BLaER1 treated with 17β-estradiol and CSF1 and Interleukin-3, amounts not matched to agents 10 nM and 100 nM (cell line): ENCODE data around the gene OR8D1.
A peak's percentile ranks its signal among the peaks of the same experiment; 100 is the strongest.

Source experiments
- H3K27ac ChIP-seq, 11 experiments: shearing (Covaris generic); formaldehyde crosslinking; 2 replicates each; pipeline ENCODE4 v1.8.1; 2022
- H3K27me3 ChIP-seq, 11 experiments: shearing (Covaris generic); formaldehyde crosslinking; 2 replicates each; pipeline ENCODE4 v1.8.1; 2022
- H3K36me3 ChIP-seq, 11 experiments: shearing (Covaris generic); formaldehyde crosslinking; 2 replicates each; pipeline ENCODE4 v1.8.1; 2022
- H3K4me1 ChIP-seq, 10 experiments: shearing (Covaris generic); formaldehyde crosslinking; 2 replicates each; pipeline ENCODE4 v1.8.1; 2022
- H3K4me2 ChIP-seq, 11 experiments: shearing (Covaris generic); formaldehyde crosslinking; 2 replicates each; pipeline ENCODE4 v1.8.1; 2022
- H3K4me3 ChIP-seq, 10 experiments: shearing (Covaris generic); formaldehyde crosslinking; 2 replicates each; pipeline ENCODE4 v1.8.1; 2022
- H3K9ac ChIP-seq, 11 experiments: shearing (Covaris generic); formaldehyde crosslinking; 2 replicates each; pipeline ENCODE4 v1.8.1; 2022
- H3K9me3 ChIP-seq, 11 experiments: shearing (Covaris generic); formaldehyde crosslinking; replicated peaks in 1 of 11; 2 replicates each; pipeline ENCODE4 v1.8.1; 2022
- H4K20me1 ChIP-seq, 11 experiments: shearing (Covaris generic); formaldehyde crosslinking; 2 replicates each; pipeline ENCODE4 v1.8.1; 2022
- Cebpa-rat ChIP-seq, 11 experiments: shearing (Covaris generic); IDR thresholded peaks; 2 replicates each; pipeline ENCODE4 v1.8.1; 2022

Gene OR8D1

GRCh38 chr11:124313849-124314248 is at the start of gene OR8D1:
Gene OR8D1 (minus strand): TSS chr11:124313949. CDS start chr11:124310766, 3,183 bp downstream.
- Histone ChIP-seq H3K9me3 (no peaks in the 10 kb centered on the region), H4K20me1 (no peaks in the 10 kb centered on the region), H3K4me3 (no peak within 1 kb of the TSS), H3K4me1 (peaks cover 0 to 6% (median 0%) of the 10 kb centered on the region in 10 experiments; a peak in 4 of 20 replicates), H3K4me2 (peak within 1 kb of the TSS in 2 of 11 experiments; percentile 15 to 62; a peak in 3 of 22 replicates), H3K27ac (no peak within 1 kb of the TSS), H3K9ac (no peak within 1 kb of the TSS), H3K36me3 (no peaks in the 10 kb centered on the region), H3K27me3 (no peaks in the 10 kb centered on the region)
- TF ChIP-seq Cebpa-rat (IDR thresholded peaks at IDR 0.05) = no peak

GRCh38 chr11:124359566-124359965 is 45.8 kb upstream of the OR8D1 start:
- no peak overlapping the region for H3K27ac ChIP-seq
- no peaks in the 10 kb centered on the region for H3K27me3 ChIP-seq
- H3K4me2 ChIP-seq = peak overlapping the region in 7 of 11 experiments; percentile 6 to 64 (median 20); a peak in 7 of 22 replicates

GRCh38 chr11:124346311-124346955 is 32.7 kb upstream of the OR8D1 start:
- Histone ChIP-seq H3K9ac (no peak overlapping the region), H3K27me3 (no peaks in the 10 kb centered on the region), H3K4me3 (no peak overlapping the region), H3K4me1 (peaks cover 0 to 10% (median 0%) of the 10 kb centered on the region in 10 experiments; a peak in 1 of 20 replicates), H3K9me3 (peaks cover 14 to 29% (median 16%) of the 10 kb centered on the region in 11 experiments), H3K36me3 (no peaks in the 10 kb centered on the region; a peak in 1 of 22 replicates), H3K4me2 (peak overlapping the region in 2 of 11 experiments; percentile 9 to 19; a peak in 1 of 22 replicates), H4K20me1 (no peaks in the 10 kb centered on the region), H3K27ac (no peak overlapping the region)
- no peak for TF ChIP-seq Cebpa-rat (IDR thresholded peaks at IDR 0.05)

More at GRCh38 chr11:124359566-124359965, 45.8 kb upstream of the OR8D1 start:
- no peaks in the 10 kb centered on the region for H4K20me1 ChIP-seq
- no peaks in the 10 kb centered on the region for H3K36me3 ChIP-seq
- no peak overlapping the region for H3K9ac ChIP-seq
- H3K4me1 ChIP-seq = peaks cover 0 to 15% (median 2%) of the 10 kb centered on the region in 10 experiments; a peak in 6 of 20 replicates
- H3K9me3 ChIP-seq = no peaks in the 10 kb centered on the region
- TF ChIP-seq Cebpa-rat (IDR thresholded peaks at IDR 0.05) = no peak
- no peak overlapping the region for H3K4me3 ChIP-seq

- no peak for TF ChIP-seq Cebpa-rat (IDR thresholded peaks at IDR 0.05)
Observed at GRCh38 chr11:124344346-124344745, 30.6 kb upstream of the OR8D1 start.

GRCh38 chr11:124340142-124340447 is 26.3 kb upstream of the OR8D1 start:
- no peaks in the 10 kb centered on the region for H3K27me3 ChIP-seq
- peaks cover 0 to under 1% (median 0%) of the 10 kb centered on the region in 11 experiments; a peak in 1 of 22 replicates for H3K9me3 ChIP-seq
- no peak overlapping the region for H3K9ac ChIP-seq
- no peaks in the 10 kb centered on the region for H3K36me3 ChIP-seq
- peak overlapping the region in 2 of 11 experiments; percentile 12 to 32; a peak in 2 of 22 replicates for H3K4me2 ChIP-seq
- H4K20me1 ChIP-seq = no peaks in the 10 kb centered on the region
- H3K4me1 ChIP-seq = peaks cover 0 to 15% (median 0%) of the 10 kb centered on the region in 10 experiments; a peak in 4 of 20 replicates
- TF ChIP-seq Cebpa-rat (IDR thresholded peaks at IDR 0.05) = no peak
- peak overlapping the region in 1 of 11 experiments; percentile 32; a peak in 2 of 22 replicates for H3K27ac ChIP-seq
- H3K4me3 ChIP-seq = no peak overlapping the region

More at GRCh38 chr11:124344346-124344745, 30.6 kb upstream of the OR8D1 start:
- H3K27ac ChIP-seq = no peak overlapping the region
- H3K4me1 ChIP-seq = peaks cover 0 to 20% (median 0%) of the 10 kb centered on the region in 10 experiments; a peak in 4 of 20 replicates
- peaks cover 12 to 21% (median 14%) of the 10 kb centered on the region in 11 experiments for H3K9me3 ChIP-seq
- H3K36me3 ChIP-seq = no peaks in the 10 kb centered on the region; a peak in 1 of 22 replicates
- H4K20me1 ChIP-seq = no peaks in the 10 kb centered on the region
- H3K9ac ChIP-seq = no peak overlapping the region
- no peaks in the 10 kb centered on the region for H3K27me3 ChIP-seq
- no peak overlapping the region for H3K4me2 ChIP-seq
- H3K4me3 ChIP-seq = no peak overlapping the region

- Histone ChIP-seq H3K27ac (peak overlapping the region in 1 of 11 experiments; percentile 32; a peak in 2 of 22 replicates), H3K36me3 (no peaks in the 10 kb centered on the region), H3K9me3 (no peaks in the 10 kb centered on the region), H3K27me3 (no peaks in the 10 kb centered on the region), H3K4me1 (peaks cover 0 to 15% (median 0%) of the 10 kb centered on the region in 10 experiments; a peak in 4 of 20 replicates), H4K20me1 (no peaks in the 10 kb centered on the region), H3K4me2 (peak overlapping the region in 2 of 11 experiments; percentile 12 to 32; a peak in 2 of 22 replicates), H3K4me3 (no peak overlapping the region), H3K9ac (no peak overlapping the region)
- TF ChIP-seq Cebpa-rat (IDR thresholded peaks at IDR 0.05) = no peak
Observed at GRCh38 chr11:124339396-124340141, 25.8 kb upstream of the OR8D1 start.

- Histone ChIP-seq H4K20me1 (no peaks in the 10 kb centered on the region), H3K4me2 (no peak overlapping the region), H3K9ac (no peak overlapping the region), H3K36me3 (no peaks in the 10 kb centered on the region), H3K27me3 (no peaks in the 10 kb centered on the region), H3K4me1 (peaks cover 24 to 41% (median 33%) of the 10 kb centered on the region in 10 experiments), H3K4me3 (no peak overlapping the region), H3K27ac (no peak overlapping the region), H3K9me3 (no peaks in the 10 kb centered on the region)
- no peak for TF ChIP-seq Cebpa-rat (IDR thresholded peaks at IDR 0.05)
Observed at GRCh38 chr11:124331873-124332272, 18.1 kb upstream of the OR8D1 start.

GRCh38 chr11:124329787-124330478 is 16.2 kb upstream of the OR8D1 start:
- Histone ChIP-seq H3K9me3 (no peaks in the 10 kb centered on the region), H3K4me3 (no peak overlapping the region), H3K4me2 (peak overlapping the region; percentile 34 to 75 (median 61); a peak in 21 of 22 replicates), H3K9ac (peak overlapping the region in 2 of 11 experiments; percentile 9 to 31; a peak in 2 of 22 replicates), H3K27ac (peak overlapping the region in 9 of 11 experiments; percentile 14 to 62 (median 43); a peak in 16 of 22 replicates), H3K36me3 (no peaks in the 10 kb centered on the region), H4K20me1 (no peaks in the 10 kb centered on the region), H3K4me1 (peaks cover 24 to 46% (median 34%) of the 10 kb centered on the region in 10 experiments), H3K27me3 (no peaks in the 10 kb centered on the region)
- TF ChIP-seq Cebpa-rat (IDR thresholded peaks at IDR 0.05) = no peak
